Measurements from ENCODE around the gene FAM237A. TPM values are rescaled to one million over a fixed set of nuclear protein-coding genes. Genes with fewer than 3 reads are reported as not detected.

The FAM237A gene
- total RNA-seq = not detected

DNA sequence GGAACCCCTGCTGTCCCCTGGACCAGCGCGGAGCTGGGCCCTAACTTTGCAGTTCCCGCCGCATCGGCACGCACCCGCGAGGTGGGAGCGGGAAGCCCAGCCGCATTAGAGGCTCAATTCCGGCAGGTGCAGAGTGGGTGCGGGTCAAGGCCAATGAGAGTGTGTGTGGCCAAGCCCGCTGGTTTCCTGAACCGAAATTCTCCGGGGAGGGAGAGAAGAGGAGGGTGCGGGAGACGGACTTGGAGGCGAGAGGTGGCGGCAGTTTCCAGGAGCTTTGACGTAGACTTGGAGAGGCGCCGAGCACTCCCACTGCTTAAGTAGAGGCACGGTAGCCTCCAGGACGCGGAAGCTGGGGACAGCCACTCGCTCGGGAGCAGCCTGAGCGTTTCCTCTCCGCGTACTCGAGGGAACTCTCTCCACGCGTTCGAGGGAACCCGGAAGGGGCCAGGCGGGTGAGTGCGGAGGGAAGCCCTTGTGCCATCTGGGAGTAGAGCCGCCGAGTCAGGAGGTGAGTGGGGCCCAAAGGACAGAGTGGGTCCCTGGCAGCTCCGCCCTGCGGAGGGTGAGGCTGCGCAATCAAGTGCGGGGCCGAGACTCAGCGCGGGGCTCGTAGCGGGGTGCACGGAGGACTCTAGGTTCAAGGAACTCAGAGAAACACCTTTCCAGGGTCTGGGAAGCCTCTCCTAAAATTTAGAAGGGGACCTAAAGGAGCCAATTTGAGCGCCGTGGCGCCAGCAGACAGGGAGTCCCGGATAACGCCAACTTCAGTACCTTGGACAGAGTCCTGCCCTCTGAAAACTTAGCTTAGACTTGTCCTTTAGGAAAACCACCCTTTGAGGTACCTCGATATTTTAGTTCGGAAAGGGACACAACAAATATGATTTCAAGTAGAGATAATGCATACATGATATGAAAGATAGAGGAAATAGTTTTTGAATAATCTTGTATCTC lies at the start of gene FAM237A:
Gene FAM237A (plus strand): TSS at position 413 of the 951 bp plus-strand sequence. CDS start 1,750 bp downstream, outside the sequence.
- WGBS, 2 donors (ENCODE audit: low coverage in 1 of 2) = 4 to 5% methylated on average over 16 to 19 of the region's 56 CpGs
- no peak for ATAC-seq
- no peak for TF ChIP-seq EP300 (IDR thresholded peaks at IDR 0.05)
- TF ChIP-seq, protein P1, sequence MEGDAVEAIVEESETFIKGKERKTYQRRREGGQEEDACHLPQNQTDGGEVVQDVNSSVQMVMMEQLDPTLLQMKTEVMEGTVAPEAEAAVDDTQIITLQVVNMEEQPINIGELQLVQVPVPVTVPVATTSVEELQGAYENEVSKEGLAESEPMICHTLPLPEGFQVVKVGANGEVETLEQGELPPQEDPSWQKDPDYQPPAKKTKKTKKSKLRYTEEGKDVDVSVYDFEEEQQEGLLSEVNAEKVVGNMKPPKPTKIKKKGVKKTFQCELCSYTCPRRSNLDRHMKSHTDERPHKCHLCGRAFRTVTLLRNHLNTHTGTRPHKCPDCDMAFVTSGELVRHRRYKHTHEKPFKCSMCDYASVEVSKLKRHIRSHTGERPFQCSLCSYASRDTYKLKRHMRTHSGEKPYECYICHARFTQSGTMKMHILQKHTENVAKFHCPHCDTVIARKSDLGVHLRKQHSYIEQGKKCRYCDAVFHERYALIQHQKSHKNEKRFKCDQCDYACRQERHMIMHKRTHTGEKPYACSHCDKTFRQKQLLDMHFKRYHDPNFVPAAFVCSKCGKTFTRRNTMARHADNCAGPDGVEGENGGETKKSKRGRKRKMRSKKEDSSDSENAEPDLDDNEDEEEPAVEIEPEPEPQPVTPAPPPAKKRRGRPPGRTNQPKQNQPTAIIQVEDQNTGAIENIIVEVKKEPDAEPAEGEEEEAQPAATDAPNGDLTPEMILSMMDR (IDR thresholded peaks at IDR 0.05) = no peak
- no peak for TF ChIP-seq POLR2AphosphoS5 (IDR thresholded peaks at IDR 0.05)
- no peak for TF ChIP-seq POLR2A (IDR thresholded peaks at IDR 0.05)
- H3K9me3 ChIP-seq = no peaks in the 10 kb centered on the region
- peaks cover 0 to 7% (median 0%) of the 10 kb centered on the region in 3 donors for H3K4me1 ChIP-seq
- no peak within 1 kb of the TSS for H3K4me3 ChIP-seq
- H3K27me3 ChIP-seq = peaks cover 51% of the 10 kb centered on the region
- no peaks in the 10 kb centered on the region for H3K36me3 ChIP-seq
- H3K27ac ChIP-seq = no peak within 1 kb of the TSS

DNA sequence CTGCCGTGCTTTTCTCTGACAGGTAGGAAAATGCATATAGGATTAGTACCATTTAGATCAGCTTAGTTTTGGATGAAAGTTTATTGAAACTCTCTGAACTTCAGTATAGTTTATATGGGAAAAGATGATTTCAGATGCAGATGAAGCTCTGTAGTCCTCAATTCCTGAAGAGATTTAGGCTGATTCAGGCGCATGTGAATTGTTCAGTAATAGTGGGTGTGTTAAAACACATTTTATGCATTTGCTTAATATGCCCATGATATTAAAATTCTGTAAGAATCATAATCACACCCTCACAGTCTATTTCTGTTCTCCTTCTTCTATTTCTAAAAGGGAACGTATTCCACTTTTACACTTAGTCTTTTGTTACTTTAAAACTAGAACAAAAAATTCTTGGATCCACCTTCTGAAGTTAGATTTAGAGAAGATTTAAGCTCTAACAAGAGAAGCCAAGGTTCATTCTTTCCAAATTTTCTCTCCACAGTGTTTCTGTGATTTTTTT lies 44.5 kb upstream of the FAM237A start:
- H3K36me3 ChIP-seq = peaks cover 0 to 10% of the 10 kb centered on the region in 2 donors
- H3K4me3 ChIP-seq = no peak overlapping the region
- H3K4me1 ChIP-seq = no peaks in the 10 kb centered on the region
- no peaks in the 10 kb centered on the region for H3K9me3 ChIP-seq
- no peaks in the 10 kb centered on the region for H3K27me3 ChIP-seq
- H3K27ac ChIP-seq = no peak overlapping the region
- 80 to 94% methylated on average over 3 of the region's 3 CpGs for WGBS, 2 donors (ENCODE audit: low coverage in 1 of 2)
- TF ChIP-seq, protein P1 (IDR thresholded peaks at IDR 0.05) = no peak
- TF ChIP-seq EP300 (IDR thresholded peaks at IDR 0.05) (no peak), POLR2A (IDR thresholded peaks at IDR 0.05) (no peak), POLR2AphosphoS5 (IDR thresholded peaks at IDR 0.05) (no peak)
- no peak for ATAC-seq

DNA sequence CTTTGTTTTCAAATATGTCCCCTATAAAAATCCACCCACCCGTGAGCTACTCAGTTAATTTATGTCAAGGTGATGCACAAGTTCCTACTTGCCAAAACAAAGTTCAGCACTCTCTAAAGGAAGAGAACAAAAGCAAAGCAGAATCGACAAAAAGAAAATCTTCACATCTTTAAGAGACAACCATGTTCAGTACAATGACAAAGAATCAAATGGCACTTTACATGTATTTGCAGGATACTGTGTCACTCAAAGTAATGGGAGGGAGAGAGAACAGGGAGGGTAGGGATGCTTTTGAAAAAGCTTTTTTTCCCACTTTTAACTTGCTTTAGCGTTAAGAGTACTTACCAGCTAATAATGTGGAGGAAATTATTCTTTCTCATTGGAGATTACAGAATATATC lies 39.0 kb upstream of the FAM237A start:
- Histone ChIP-seq H3K27ac (no peak overlapping the region), H3K4me1 (no peaks in the 10 kb centered on the region), H3K9me3 (no peaks in the 10 kb centered on the region), H3K36me3 (no peaks in the 10 kb centered on the region), H3K4me3 (no peak overlapping the region), H3K27me3 (no peaks in the 10 kb centered on the region)
- 92 to 97% methylated on average over 3 of the region's 3 CpGs for WGBS, 2 donors (ENCODE audit: low coverage in 1 of 2)
- TF ChIP-seq EP300 (IDR thresholded peaks at IDR 0.05) = no peak
- TF ChIP-seq, protein P1 (IDR thresholded peaks at IDR 0.05) = no peak
- TF ChIP-seq POLR2A (IDR thresholded peaks at IDR 0.05) = no peak
- no peak for TF ChIP-seq POLR2AphosphoS5 (IDR thresholded peaks at IDR 0.05)
- no peak for ATAC-seq

DNA sequence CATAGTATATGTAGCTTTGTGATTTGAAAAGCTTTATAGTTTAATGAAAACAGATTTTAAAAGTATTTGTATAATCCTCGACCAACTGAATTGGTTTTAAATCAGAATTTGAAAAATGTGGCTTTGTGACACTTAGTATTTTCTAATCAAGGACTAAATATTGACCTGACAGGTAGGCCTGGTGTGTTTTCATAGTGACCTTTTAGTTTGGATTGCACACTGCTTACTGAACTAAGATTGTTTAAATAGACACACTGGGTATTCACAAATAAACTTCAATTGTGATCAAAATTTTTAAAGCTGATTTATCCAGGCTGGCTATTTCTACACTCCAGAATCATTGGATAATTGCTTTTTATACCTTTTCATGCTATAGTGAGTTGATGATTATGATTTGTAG lies 31.8 kb upstream of the FAM237A start:
- TF ChIP-seq, protein P1 (IDR thresholded peaks at IDR 0.05) = no peak
- no peak for TF ChIP-seq POLR2AphosphoS5 (IDR thresholded peaks at IDR 0.05)
- TF ChIP-seq POLR2A (IDR thresholded peaks at IDR 0.05) = no peak
- TF ChIP-seq EP300 (IDR thresholded peaks at IDR 0.05) = no peak
- WGBS, 2 donors (ENCODE audit: low coverage in 1 of 2) = 65 to 80% methylated on average over 1 of the region's 1 CpG
- no peak overlapping the region for H3K27ac ChIP-seq
- no peak for ATAC-seq
- H3K9me3 ChIP-seq = no peaks in the 10 kb centered on the region
- H3K4me1 ChIP-seq = no peaks in the 10 kb centered on the region
- peaks cover 0 to 11% of the 10 kb centered on the region in 2 donors for H3K36me3 ChIP-seq
- no peak overlapping the region for H3K4me3 ChIP-seq
- no peaks in the 10 kb centered on the region for H3K27me3 ChIP-seq
